ENCODE results near the gene MRPL28.

DNA sequence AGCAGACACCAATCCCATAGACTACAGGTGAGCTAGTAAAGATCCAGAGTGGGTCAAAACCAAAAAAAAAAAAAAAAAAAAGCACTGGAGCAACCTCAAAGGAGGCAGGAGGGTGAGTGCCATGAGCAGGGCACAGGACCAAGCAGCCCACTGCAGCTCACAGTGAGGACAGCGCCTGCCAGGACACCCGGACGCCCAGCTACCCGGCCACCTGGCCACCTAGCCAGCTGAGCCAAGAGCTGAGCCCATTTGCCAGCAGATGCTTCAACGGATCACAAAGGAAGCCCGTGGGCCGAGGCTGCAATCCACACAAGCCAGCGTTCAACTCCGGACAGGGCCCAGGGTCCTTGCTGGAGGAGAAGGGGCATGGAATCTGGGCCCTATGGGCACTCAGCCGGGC, 32.9 kb downstream of the MRPL28 start:
- TF ChIP-seq CTCF (IDR thresholded peaks at IDR 0.05; ENCODE audit: low read depth, low read length, poor library complexity, severe bottlenecking) (no peak), EZH2phosphoT487 (IDR thresholded peaks at IDR 0.05; ENCODE audit: borderline replicate concordance, low read length) (no peak)

Data from DOHH2 (cell line).